GM23338 (cell line): ENCODE results near the gene CUEDC2. TPM values are rescaled to one million over a fixed set of nuclear protein-coding genes. Genes with fewer than 3 reads are reported as not detected.

Experiments used
- ATAC-seq: fragments of 200-7000 bp; cut with Tn5 transposase; 3 replicates; pipeline ENCODE4 v1.9.1; 2020
- DNase-seq: peaks from one replicate; pipeline ENCODE4 v3.0.0-alpha.2; 2015; ENCODE audit warnings: low spot score
- H2AFZ ChIP-seq: fragments of 200-600 bp; sonication (generic); 2 replicates; pipeline ENCODE4 v1.8.0; 2016; ENCODE audit warnings: antibody characterized with exemption, mild to moderate bottlenecking, moderate library complexity
- H3F3A ChIP-seq: fragments of 200-600 bp; sonication (generic); replicated peaks from 2 replicates; pipeline ENCODE4 v1.8.0; 2017; ENCODE audit warnings: antibody characterized with exemption, mixed run types, low read depth
- H3K27ac ChIP-seq: fragments of 200-600 bp; sonication (generic); 2 replicates; pipeline ENCODE4 v1.6.1; 2016; ENCODE audit warnings: low read depth
- H3K27me3 ChIP-seq: fragments of 200-600 bp; sonication (generic); 2 replicates; pipeline ENCODE4 v1.8.0; 2016; ENCODE audit warnings: mild to moderate bottlenecking, mixed run types, moderate library complexity; ENCODE audit not compliant: insufficient read depth
- H3K36me3 ChIP-seq: fragments of 200-600 bp; sonication (generic); 2 replicates; pipeline ENCODE4 v1.8.0; 2016; ENCODE audit warnings: mild to moderate bottlenecking; ENCODE audit not compliant: insufficient read depth
- H3K4me1 ChIP-seq: fragments of 200-600 bp; sonication (generic); 2 replicates; pipeline ENCODE4 v1.8.0; 2016; ENCODE audit warnings: mild to moderate bottlenecking, moderate library complexity; ENCODE audit not compliant: insufficient read depth
- H3K4me2 ChIP-seq: fragments of 200-600 bp; sonication (generic); 2 replicates; pipeline ENCODE4 v1.7.1; 2017; ENCODE audit warnings: mixed run types
- H3K4me3 ChIP-seq: fragments of 200-600 bp; sonication (generic); 2 replicates; pipeline ENCODE4 v1.6.1; 2016; ENCODE audit warnings: mixed run types
- H3K79me2 ChIP-seq: fragments of 200-600 bp; sonication (generic); replicated peaks from 2 replicates; pipeline ENCODE4 v1.8.0; 2017; ENCODE audit warnings: mild to moderate bottlenecking; ENCODE audit not compliant: insufficient read depth
- H3K9me2 ChIP-seq: fragments of 200-600 bp; sonication (generic); 2 replicates; pipeline ENCODE4 v1.8.0; 2017; ENCODE audit not compliant: insufficient read depth
- H4K20me1 ChIP-seq: fragments of 200-600 bp; sonication (generic); replicated peaks from 2 replicates; pipeline ENCODE4 v1.8.0; 2017; ENCODE audit warnings: mild to moderate bottlenecking; ENCODE audit not compliant: insufficient read depth
- H3K27ac Mint-ChIP-seq: 2 replicates; pipeline ENCODE4 v1.8.0; 2020; ENCODE audit warnings: inconsistent platforms, mild to moderate bottlenecking, moderate library complexity, mixed read lengths
- H3K27me3 Mint-ChIP-seq: 3 replicates; pipeline ENCODE4 v1.8.0; 2022; ENCODE audit warnings: low read depth, mild to moderate bottlenecking, moderate library complexity, mixed read lengths, inconsistent platforms; ENCODE audit not compliant: insufficient read depth, poor library complexity
- H3K36me3 Mint-ChIP-seq: 3 replicates; pipeline ENCODE4 v1.8.0; 2021; ENCODE audit warnings: low read depth, mild to moderate bottlenecking, inconsistent platforms, moderate library complexity, mixed read lengths
- H3K4me1 Mint-ChIP-seq: 3 replicates; pipeline ENCODE4 v1.8.0; 2020; ENCODE audit warnings: mild to moderate bottlenecking, inconsistent platforms, mixed read lengths
- H3K4me3 Mint-ChIP-seq: 3 replicates; pipeline ENCODE4 v1.8.0; 2021; ENCODE audit warnings: moderate library complexity, mild to moderate bottlenecking, inconsistent platforms, mixed read lengths
- H3K9me3 Mint-ChIP-seq: 3 replicates; pipeline ENCODE4 v1.8.0; 2020; ENCODE audit warnings: moderate library complexity, mild to moderate bottlenecking, inconsistent platforms, mixed read lengths
- CREB1 ChIP-seq: fragments of 250-450 bp; sonication (Bioruptor Pico); IDR thresholded peaks from 2 replicates; pipeline ENCODE4 v1.5.0; 2020; ENCODE audit warnings: low read depth, mild to moderate bottlenecking, moderate library complexity
- ETS1 ChIP-seq: IDR thresholded peaks from 2 replicates; pipeline ENCODE4 v1.6.1; 2016; ENCODE audit warnings: antibody characterized with exemption
- EZH2 ChIP-seq: fragments of 200-600 bp; sonication (generic); IDR thresholded peaks from one replicate; pipeline ENCODE4 v1.8.0; 2017; ENCODE audit warnings: antibody characterized with exemption, mild to moderate bottlenecking, low read depth; ENCODE audit not compliant: unreplicated experiment
- EZH2phosphoT487 ChIP-seq: fragments of 200-600 bp; sonication (generic); IDR thresholded peaks from one replicate; pipeline ENCODE4 v1.8.1; 2018; ENCODE audit warnings: antibody characterized with exemption; ENCODE audit not compliant: unreplicated experiment
- JUNB ChIP-seq: IDR thresholded peaks from one replicate; pipeline ENCODE4 v1.6.1; 2016; ENCODE audit warnings: antibody characterized with exemption; ENCODE audit not compliant: unreplicated experiment
- POLR2AphosphoS5 ChIP-seq: IDR thresholded peaks from 2 replicates; pipeline ENCODE4 v1.6.1; 2016; ENCODE audit warnings: antibody characterized with exemption, low read depth
- REST ChIP-seq: IDR thresholded peaks from one replicate; pipeline ENCODE4 v1.6.1; 2018; ENCODE audit warnings: antibody characterized with exemption; ENCODE audit not compliant: unreplicated experiment
- STAT1 ChIP-seq: IDR thresholded peaks from one replicate; pipeline ENCODE4 v1.6.1; 2016; ENCODE audit warnings: antibody characterized with exemption; ENCODE audit not compliant: unreplicated experiment
- ZNF331 ChIP-seq: fragments of 250-450 bp; sonication (Bioruptor Pico); IDR thresholded peaks from 2 replicates; pipeline ENCODE4 v1.5.0; 2020; ENCODE audit warnings: low read depth, mild to moderate bottlenecking, moderate library complexity
- ZNF462 ChIP-seq: fragments of 250-450 bp; sonication (Bioruptor Pico); IDR thresholded peaks from 2 replicates; pipeline ENCODE4 v1.5.0; 2020; ENCODE audit warnings: mild to moderate bottlenecking, moderate library complexity
- polyA plus RNA-seq: library from polyadenylated mRNA; unstranded; fragments of >200 nt; fragmentation: Nextera tagmentation; extraction: Ambion mirVana; gene quantifications from 2 replicates; pipeline ENCODE4 v1.2.1, GENCODE V29; 2016
- total RNA-seq: library from RNA; depleted of rRNA; stranded (reverse); fragments of >200 nt; shearing (Covaris generic); gene quantifications from 2 replicates; pipeline ENCODE4 v1.2.3, GENCODE V29; 2014

CUEDC2 gene
- total and polyA plus RNA-seq, 2 experiments from 2014 or later: 39.2 to 47.3 TPM

- H3K27ac ChIP-seq: no peak overlapping the region
- Mint-ChIP-seq H3K9me3 (no peaks in the 10 kb centered on the region), H3K36me3 (peaks cover 9% of the 10 kb centered on the region), H3K4me1 (peaks cover 4% of the 10 kb centered on the region; the same call in 2 of the 3 replicates), H3K27ac (no peak overlapping the region), H3K27me3 (no peaks in the 10 kb centered on the region), H3K4me3 (no peak overlapping the region)
- H3F3A ChIP-seq: 0 out of 2 replicates have a peak, but pooled peaks cover under 1% of the 10 kb centered on the region
- H4K20me1 ChIP-seq: no peaks in the 10 kb centered on the region; the same call in 1 of the 2 replicates
- H3K9me2 ChIP-seq: no peaks in the 10 kb centered on the region
- DNase-seq (no peak), ATAC-seq (no peak)
- peaks cover 3% of the 10 kb centered on the region for H3K4me1 ChIP-seq
- TF ChIP-seq STAT1: no peak
- TF ChIP-seq EZH2: no peak
- TF ChIP-seq REST: no peak
- no peak for TF ChIP-seq CREB1 (CRISPR knock-in tag)
- TF ChIP-seq EZH2phosphoT487: no peak
- TF ChIP-seq POLR2AphosphoS5: no peak
- TF ChIP-seq JUNB: no peak
- no peak for TF ChIP-seq ZNF331 (CRISPR knock-in tag)
- no peak for TF ChIP-seq ZNF462 (CRISPR knock-in tag)
- TF ChIP-seq ETS1: no peak
- no peak overlapping the region for H2AFZ ChIP-seq
- H3K4me3 ChIP-seq: no peak overlapping the region
- peaks cover 13% of the 10 kb centered on the region; the same call in 1 of the 2 replicates for H3K79me2 ChIP-seq
- H3K27me3 ChIP-seq: no peaks in the 10 kb centered on the region
- no peak overlapping the region for H3K4me2 ChIP-seq
- H3K36me3 ChIP-seq: no peaks in the 10 kb centered on the region
Measured at GRCh38 chr10:102468683-102469082, 36.3 kb upstream of the CUEDC2 start.
